ENCODE measurements around the gene LOXL4.

GRCh38 chr10:98299341-98299740 lies 31.3 kb upstream of the LOXL4 start:
- TF ChIP-seq CTCF (conservative IDR thresholded peaks at IDR 0.05; ENCODE audit: low read depth, low read length) (no peak), EZH2 (IDR thresholded peaks at IDR 0.05; ENCODE audit: borderline replicate concordance, low read depth, low read length, poor library complexity, severe bottlenecking) (no peak)

Measured in A673 (cell line).